CD4-positive, alpha-beta T cell treated with Interleukin-6 for 4 hours (primary cell): ENCODE data around the gene FYN.

Experiments
- DNase-seq: peaks from one replicate; pipeline ENCODE4 v3.0.0-alpha.2; 2020; ENCODE audit warnings: mixed read lengths

FYN gene

GRCh38 chr6:111615916-111616612, 257.2 kb downstream of the FYN start:
- DNase-seq: no peak

GRCh38 chr6:111614833-111615582, 258.2 kb downstream of the FYN start:
- DNase-seq: no peak

GRCh38 chr6:111612379-111612778, 260.9 kb downstream of the FYN start:
- DNase-seq: no peak

- no peak for DNase-seq
Measured at GRCh38 chr6:111610548-111611172, 262.6 kb downstream of the FYN start.
